ENCODE data around the gene REXO1. TPM values are rescaled to one million over a fixed set of nuclear protein-coding genes. Genes with fewer than 3 reads are reported as not detected.
A peak's percentile ranks its signal among the peaks of the same experiment; 100 is the strongest.
"Not testable (repeated sequence)": the region's sequence is repeated elsewhere in the genome, so short reads cannot be mapped to it uniquely, and the experiment has no call there.

The REXO1 gene
- total RNA-seq, result 10 to 100 TPM; 22.8 to 27.4 TPM
- long read RNA-seq, donor 1, partial matches to known transcripts, result 2 of 3 reads
- long read RNA-seq, donor 1, other reads (novel, unspliced or antisense), result 1 of 3 reads
- long read RNA-seq, donor 2, partial matches to known transcripts, result 0 of 1 reads
- long read RNA-seq, donor 2, other reads (novel, unspliced or antisense), result 1 of 1 reads

DNA sequence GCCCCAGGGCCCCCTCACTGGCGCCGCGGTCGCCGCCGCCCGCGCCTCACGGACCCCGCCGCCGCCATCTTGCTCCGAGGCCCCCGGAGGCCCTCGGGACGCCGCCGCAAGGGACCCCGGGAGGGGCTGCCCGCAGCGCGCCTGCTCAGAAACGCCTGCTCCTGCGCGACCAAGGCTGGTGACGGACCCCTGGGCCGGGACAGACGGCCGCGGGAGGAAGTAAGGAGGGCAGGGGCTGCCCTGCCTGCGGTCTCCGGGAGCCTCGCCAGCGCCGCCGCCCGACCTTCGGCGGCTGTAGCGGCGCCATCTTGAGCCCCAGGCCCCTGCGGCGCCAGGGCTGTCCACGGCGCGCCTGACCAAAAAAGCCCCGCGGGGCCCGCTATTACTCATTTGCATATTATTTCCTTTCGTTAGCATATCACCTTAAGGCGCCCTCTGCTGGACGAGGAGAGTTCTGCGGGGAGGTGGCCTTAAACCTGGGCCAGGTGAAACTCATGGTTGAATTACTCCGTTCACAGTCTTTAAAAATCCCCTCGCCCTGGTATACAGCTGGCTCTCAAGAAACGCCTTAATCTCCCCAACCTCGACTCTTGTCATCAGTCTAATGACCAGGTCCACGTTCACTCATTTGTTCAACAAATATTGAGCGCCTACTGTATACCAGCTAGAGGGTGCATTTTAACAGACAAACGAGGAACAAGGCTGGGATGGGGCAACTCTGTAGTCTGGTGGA lies at the start of gene REXO1:
Gene REXO1 (minus strand): TSS at position 85 of the 733 bp plus-strand sequence. CDS start 125 bp downstream, outside the sequence.
- intact Hi-C loops (cut with DNase I), result no loop called here
- DNase-seq (ENCODE audit: low spot score), result peak; percentile 98

DNA sequence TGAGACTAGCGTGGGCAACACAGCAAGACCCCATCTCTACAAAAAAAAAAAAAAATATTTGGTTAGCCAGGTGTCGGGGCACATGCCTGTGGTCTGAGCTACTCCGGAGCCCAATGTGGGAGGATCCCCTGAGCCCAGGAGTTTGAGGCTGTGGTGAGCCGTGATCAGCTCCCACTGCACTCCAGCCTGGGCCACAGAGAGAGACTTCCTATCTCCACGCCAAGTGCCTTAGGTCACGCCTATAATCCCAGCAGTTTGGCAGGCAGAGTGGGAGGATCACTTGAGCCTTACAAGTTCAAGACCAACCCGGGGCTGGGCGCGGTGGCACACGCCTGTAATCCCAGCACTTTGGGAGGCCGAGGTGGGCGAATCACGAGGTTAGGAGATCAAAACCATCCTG lies 48.2 kb upstream of the REXO1 start:
- DNase-seq (ENCODE audit: low spot score), result no peak
- intact Hi-C loops (cut with DNase I), result no loop called here

DNA sequence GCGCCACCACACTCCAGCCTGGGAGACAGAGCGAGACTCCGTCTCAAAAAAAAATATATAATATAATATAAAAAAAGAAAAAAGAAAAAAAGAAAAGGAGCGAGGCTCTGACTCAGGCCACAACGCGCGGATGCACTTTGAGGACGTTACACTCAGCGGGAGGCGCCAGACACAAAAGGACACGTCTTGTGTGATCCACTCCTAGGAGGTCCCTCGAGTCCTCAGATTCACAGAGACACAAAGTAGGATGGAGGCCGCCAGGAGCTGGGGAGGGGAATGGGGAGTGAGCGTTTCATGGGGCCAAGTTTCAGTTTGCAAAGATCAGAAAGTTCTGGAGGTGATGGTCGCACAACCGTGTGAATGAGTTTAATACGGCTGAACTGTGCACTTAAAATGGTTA lies 45.5 kb upstream of the REXO1 start:
- DNase-seq (ENCODE audit: low spot score), result no peak
- intact Hi-C loops (cut with DNase I), result no loop called here

- intact Hi-C loops (cut with DNase I), result no loop called here
- DNase-seq (ENCODE audit: low spot score), result no peak
Measured at GRCh38 chr19:1889907-1890306, 41.6 kb upstream of the REXO1 start.

GRCh38 chr19:1888385-1888784 lies 40.1 kb upstream of the REXO1 start:
- intact Hi-C loops (cut with DNase I), result no loop called here
- DNase-seq (ENCODE audit: low spot score), result no peak

DNA sequence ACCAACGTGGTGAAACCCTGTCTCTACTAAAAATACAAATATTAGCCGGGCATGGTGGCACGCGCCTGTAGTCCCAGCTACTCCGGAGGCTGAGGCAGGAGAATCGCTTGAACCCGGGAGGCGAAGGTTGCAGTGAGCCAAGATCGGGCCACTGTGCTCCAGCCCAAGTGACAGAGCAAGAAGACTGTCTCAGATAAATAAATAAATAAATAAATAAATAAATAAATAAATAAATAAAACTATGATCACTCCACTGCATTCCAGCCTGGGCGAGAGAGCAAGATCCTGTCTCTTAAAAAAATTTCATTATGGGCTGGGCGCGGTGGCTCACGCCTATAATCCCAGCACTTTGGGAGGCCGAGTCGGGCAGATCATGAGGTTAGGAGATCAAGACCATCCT lies 38.1 kb upstream of the REXO1 start:
- intact Hi-C loops (cut with DNase I); DNase-seq (ENCODE audit: low spot score): not testable (repeated sequence)

GRCh38 chr19:1885398-1886119 lies 37.3 kb upstream of the REXO1 start, which contains the start of gene ABHD17A:
TSS of gene ABHD17A (minus strand) at chr19:1885496. CDS start at chr19:1881566, 3,930 bp downstream.
- intact Hi-C loops (cut with DNase I), result not testable (repeated sequence)
- DNase-seq (ENCODE audit: low spot score), result peak; percentile 98

- intact Hi-C loops (cut with DNase I), result no loop called here
- DNase-seq (ENCODE audit: low spot score), result peak; percentile 83
Measured at GRCh38 chr19:1884719-1885334, 36.5 kb upstream of the REXO1 start.

DNA sequence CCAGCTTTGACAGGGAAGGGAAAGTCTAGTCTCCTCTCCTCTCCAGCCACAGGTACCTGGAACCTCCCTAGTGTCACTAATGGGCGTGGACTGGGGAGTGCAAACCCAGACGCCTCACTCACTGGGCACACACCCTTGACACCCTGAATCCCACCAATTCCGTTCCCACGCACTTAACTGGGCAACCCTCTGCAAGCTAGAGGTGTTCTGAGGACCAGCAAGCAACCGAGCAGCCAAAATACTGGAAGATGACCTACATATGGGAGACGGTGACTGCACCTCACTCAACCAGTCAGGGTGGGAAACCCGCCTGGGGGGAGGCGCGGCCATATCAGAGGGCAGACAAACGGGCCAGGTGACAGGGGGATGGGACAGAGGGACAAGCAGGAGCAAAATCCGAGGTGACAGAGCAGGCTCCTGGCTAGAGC lies 36.0 kb upstream of the REXO1 start:
- DNase-seq (ENCODE audit: low spot score), result no peak
- intact Hi-C loops (cut with DNase I), result no loop called here

DNA sequence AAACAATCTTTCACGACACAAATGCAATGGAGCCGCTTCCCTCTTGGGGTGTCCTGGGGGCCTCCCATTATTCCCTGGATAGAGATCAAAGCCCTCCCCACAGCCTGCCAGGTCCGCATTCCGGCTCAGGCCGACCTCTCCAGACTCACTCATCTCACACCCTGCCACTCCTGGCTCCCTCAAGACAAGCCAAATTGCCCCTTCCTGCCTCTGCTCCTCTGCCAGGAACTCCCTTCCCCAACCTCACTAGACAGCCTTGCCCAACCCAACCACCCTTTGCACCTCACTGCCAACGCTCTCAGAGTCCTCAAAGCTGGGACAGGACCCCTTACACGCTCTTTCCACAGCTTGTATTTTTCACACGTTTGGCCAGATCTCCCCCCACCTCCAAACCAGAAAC lies 35.5 kb upstream of the REXO1 start:
- intact Hi-C loops (cut with DNase I), result no loop called here

GRCh38 chr19:1882786-1883692 lies 34.8 kb upstream of the REXO1 start:
- intact Hi-C loops (cut with DNase I), result no loop called here
- DNase-seq (ENCODE audit: low spot score), result no peak

More for the DNA sequence above, 35.5 kb upstream of the REXO1 start:
- no peak for DNase-seq (ENCODE audit: low spot score)

- DNase-seq (ENCODE audit: low spot score), result no peak
- intact Hi-C loops (cut with DNase I), result no loop called here
Measured at GRCh38 chr19:1882089-1882785, 34.0 kb upstream of the REXO1 start.

DNA sequence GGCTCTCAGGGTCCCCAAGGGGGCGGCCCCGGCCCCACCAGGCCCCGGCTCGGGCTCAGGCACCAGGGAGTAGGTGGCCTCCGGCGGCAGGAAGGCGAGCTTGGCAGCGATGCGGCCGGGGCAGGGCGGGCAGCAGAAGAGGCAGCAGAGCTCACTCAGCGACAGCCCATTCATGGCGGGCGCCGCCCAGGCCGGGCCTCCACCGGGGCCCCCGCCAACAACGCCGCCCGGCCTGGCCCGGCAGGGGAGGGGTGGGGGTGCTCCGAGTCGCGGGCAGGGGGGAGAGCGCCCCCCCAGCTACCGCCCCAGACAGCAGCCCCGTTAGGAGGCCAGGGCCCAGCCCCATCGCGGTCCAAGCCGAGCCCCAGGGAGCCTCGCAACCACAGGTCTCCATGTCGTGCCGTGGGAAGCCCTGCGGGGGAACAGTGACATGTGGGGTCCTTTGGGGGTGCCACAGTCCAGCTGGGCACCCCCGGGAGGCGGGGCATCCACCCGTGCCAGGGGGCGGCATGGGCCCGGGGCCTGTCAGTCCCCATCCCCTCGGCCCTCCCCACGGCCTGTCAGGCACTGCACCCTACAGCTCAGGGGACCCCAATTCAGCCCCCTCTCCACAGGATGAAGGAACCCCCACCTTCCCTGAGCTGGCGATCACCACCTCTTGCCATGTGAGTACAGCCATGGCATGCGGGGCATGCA lies 33.3 kb upstream of the REXO1 start:
- DNase-seq (ENCODE audit: low spot score); intact Hi-C loops (cut with DNase I): not testable (repeated sequence)

DNA sequence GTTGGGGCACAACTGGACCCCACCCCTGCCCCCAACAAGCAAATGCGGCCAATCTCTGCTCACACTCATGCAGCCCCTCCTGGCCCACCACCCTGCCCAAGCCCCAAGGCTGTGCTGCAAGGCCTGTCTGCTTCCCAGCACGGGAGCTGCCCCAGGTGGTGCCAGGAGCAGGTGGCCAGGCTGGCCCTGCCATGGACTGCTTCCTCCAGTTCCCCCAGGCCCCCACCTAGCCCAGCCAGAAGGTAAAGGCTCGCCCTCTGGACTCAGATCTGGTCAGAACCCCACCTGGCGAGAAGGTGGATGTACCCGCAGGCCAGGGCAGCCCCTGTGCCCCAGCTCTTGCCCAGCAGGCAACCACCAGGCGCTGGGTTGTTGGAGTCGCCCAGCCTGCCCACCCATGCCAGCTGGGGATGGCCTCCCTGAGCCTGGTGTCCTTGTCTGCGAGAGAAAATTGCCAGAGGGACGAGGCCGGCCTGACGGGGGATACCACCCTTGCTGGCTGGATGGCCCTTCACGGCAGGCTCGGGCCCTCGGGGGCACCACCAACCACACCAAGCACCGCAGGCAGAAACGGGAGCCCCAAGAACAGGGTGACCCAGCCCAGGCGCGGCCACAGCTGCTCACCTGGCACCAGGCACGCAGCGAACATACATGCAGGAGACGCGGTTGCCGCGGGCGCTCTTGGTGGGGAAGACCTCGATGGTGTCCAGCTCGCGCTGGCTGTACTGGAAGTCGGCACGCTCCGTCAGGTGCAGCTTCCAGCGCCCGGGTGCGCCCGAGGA lies 32.5 kb upstream of the REXO1 start:
- intact Hi-C loops (cut with DNase I), result no loop called here
- no peak for DNase-seq (ENCODE audit: low spot score)

DNA sequence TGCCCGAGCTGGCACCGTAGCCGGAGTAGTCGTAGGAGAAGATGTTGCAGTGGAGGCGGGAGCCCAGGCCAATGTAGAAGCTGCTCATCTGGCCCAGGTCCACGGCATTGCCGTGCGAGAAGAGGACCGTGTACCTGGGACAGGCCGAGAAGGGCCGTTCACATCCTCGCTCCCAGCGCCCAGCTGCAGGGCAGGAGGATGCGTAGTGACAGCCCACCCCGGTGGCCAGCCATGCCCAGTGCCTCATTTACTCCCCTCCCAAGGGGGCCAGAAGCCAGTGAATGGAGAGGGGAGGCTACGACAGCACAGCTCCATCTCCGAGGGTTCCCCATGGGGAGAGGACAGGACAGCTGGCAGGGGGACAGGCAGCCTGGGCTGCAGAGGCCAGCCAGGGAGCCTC lies 31.7 kb upstream of the REXO1 start:
- intact Hi-C loops (cut with DNase I); DNase-seq (ENCODE audit: low spot score): not testable (repeated sequence)

DNA sequence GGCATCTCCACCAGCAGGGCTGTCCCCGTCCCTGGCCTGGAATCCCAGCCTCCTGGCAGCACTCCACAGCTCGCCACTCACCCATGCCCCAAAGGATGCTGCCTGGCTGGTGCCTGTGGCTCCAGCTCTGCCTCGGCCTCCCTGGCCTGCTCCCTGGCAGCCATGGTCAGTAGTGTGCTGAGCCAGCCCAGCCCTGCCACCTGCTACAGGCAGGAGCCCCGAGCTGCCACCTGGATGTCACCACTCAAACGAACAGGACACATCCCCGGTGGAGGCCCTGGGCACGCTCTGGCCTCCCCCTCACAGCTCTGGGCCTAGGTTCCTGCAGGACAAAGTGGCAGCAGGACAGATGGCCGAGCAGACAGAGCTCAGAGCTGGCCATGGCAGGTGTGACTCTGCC lies 30.3 kb upstream of the REXO1 start:
- intact Hi-C loops (cut with DNase I); DNase-seq (ENCODE audit: low spot score): not testable (repeated sequence)

- intact Hi-C loops (cut with DNase I); DNase-seq (ENCODE audit: low spot score): not testable (repeated sequence)
Measured at GRCh38 chr19:1877280-1877660, 29.0 kb upstream of the REXO1 start.

All from posterior vena cava (tissue), 2 donors.